ENCODE results near the gene TTLL12.

Gene TTLL12

DNA sequence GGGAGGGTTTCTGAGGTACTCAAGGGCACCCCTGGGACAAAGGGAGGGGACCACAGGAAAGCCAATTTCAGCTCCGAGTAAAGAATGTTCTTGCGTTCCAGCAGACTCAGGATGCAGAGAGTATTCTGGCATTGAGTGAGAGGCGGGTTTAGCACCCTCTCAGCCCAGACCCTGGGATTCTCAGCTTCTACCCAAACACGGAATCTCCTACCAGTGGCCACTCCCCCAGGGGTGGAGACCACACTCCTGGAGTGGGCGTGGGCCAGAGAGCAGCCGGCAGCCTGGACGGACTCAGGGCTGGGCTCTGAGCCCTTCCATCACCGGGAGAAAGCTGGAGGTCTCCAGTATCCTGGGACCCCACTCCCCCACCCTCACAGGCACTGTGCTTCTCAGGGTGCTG, 26.1 kb upstream of the TTLL12 start:
- no peak for DNase-seq

- no peak for DNase-seq
Observed at GRCh38 chr22:43212434-43212952, 25.6 kb upstream of the TTLL12 start.

GRCh38 chr22:43211941-43212433, 25.1 kb upstream of the TTLL12 start:
- no peak for DNase-seq

GRCh38 chr22:43210631-43211515, 23.9 kb upstream of the TTLL12 start:
- DNase-seq, result no peak

- DNase-seq, result no peak
Observed at GRCh38 chr22:43209971-43210370, 23.0 kb upstream of the TTLL12 start.

DNA sequence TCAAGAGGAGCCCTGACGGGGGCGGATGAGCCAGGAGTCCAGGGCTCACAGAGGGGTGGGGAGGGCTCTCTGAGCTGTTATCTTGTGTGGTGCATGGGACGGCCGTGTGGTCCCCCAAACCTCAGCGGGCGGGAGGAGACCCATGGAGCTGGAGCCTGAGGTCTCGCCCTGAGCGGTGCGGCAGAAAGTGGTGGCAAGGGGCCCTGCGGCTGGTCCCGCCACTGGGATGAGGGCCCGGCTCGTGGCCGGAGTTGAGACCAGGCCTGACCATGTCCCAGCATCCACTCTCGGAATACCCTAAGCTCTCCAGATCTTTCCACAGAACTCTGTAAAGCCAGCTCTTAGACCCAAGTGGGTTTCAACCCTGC, 22.6 kb upstream of the TTLL12 start:
- DNase-seq, result no peak

DNA sequence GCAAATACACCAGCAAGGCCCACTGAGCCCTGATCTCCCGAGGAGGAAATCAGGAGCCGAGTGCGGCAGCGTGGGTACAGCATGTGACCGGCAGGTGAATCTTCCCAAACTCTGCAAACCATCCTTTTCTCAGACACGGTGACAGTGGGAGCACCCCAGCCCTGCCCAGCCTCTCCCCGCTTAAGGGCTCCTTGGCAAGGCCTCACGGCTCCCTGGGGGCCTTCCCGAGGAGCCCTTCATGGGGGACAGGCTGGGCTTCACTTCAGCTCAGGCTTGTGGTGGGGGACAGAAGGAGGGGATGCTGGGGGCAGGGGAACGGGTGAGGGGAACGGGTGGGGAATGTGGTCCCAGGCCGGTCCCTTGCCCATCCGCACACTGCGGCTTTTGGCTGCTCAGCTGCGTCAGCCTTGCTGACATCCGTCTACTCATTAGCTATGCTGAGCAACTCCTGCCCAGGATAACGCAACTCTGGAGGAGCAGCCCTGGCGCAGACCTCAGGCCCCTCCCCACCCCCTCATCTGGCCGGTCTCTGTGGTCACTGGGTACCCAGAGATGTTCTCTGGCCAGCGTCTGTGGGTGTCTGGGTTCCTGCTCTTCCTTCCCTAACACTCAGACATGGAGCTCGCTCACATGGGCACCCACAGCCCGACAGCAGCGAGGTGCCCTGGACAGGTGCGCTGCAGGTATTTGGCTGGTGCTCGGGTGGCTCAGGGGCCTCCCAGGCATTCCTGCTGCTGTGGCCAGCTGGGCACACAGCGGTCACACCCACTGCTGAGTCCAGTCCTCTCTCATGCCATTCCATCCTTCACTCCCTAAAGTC, 22.0 kb upstream of the TTLL12 start:
- no peak for DNase-seq

DNA sequence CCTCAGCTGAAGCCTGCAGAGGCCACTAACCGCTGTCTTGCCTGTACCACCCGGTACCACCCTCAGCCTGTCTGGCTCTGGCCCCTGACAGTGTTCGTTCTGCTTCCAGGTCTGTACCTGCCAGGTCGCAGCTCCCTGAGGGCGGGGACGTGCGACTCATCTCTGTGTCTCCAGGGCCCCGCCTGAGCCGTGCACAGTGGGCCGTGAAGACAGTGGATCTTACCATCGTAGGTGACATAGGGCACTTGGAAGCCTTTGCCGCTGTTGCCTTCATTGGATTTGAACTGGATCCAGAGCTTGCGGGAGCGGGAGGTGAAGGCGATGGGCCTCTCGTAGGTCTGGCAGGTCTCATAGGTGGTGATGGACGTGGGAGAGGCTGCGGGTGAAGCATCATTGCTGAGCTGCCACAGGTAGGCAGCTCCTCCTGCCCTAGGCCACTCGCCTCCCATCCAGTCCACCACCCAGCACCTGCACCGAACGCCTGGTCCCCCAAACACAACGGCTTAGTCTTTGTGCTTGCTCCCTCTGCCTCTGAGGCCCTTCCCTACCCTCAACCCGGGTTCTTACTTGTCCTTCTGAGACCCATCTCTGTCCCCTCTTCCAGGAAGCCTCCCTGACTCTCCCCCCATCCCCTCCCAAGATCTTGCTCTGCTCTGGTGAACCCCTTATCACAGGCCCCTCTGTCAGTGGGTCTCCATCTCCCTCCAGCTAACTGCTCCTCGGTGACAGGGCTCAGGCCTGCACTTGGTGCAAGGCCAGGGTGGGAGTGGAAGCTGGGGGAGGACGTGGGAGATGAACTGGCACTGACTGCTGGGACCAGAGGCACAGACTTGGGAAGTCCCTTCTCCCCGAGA, 21.1 kb upstream of the TTLL12 start:
- no peak for DNase-seq

- DNase-seq, result no peak
Observed at GRCh38 chr22:43207386-43207785, 20.5 kb upstream of the TTLL12 start.

DNA sequence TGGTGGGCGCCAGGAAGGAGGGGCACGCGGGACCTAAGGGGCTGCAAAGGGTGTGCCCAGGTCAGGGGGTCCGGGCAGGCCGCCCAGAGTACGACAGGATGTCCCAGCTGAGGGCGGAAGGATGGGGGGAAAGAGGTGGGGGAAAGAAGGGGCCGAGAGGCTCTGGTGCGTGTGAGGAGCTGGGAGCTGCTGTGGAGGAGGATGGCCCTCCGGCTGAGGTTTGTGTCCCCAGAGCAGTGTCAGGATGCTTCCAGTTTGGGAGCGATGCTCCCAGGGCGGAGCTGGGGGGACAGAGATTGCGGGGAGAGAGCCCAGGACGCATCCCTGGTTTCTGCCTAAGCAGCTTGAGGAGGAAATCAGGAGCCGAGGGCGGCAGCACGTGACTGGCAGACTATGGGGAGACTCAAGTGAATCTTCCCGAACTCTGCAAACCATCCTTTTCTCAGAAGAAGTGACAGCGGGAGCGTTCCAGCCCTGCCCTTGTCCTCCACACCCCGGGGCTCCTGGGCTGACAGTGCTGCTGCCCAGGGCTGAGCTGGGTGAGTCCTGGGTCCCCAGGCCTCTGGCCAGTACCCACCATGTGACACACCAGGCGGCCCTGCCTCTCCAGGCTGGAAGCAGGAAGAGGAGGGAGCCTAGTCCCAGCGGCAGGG, 19.7 kb upstream of the TTLL12 start:
- DNase-seq, result no peak

DNA sequence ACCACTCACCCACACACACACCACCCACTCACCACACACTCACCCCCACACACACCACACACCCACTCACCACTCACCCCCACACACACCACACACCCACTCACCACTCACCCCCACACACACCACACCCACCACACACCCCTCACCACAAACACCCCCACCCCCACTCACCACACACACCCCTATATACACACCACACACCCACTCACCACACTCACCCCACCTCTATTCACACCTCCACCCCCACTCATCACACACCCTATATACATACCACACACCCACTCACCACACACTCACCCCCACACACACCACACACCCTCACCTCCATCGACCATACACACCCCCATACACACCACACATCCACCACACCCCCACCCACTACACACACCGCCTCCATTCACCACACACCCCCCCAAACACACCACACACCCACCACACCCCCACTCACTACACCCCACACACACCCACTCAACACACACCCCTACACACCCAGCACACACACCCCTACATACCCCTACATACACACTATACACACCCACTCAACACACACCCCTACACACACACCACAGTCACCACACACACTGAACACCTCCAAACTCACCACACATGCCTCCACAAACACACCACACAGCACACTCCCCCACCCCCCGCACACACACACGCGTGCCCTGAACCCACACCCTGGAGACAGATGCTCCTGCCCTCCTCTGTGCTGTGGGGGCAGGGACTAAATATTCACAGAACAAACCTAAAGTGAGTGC, 19.0 kb upstream of the TTLL12 start:
- DNase-seq, result no peak

DNA sequence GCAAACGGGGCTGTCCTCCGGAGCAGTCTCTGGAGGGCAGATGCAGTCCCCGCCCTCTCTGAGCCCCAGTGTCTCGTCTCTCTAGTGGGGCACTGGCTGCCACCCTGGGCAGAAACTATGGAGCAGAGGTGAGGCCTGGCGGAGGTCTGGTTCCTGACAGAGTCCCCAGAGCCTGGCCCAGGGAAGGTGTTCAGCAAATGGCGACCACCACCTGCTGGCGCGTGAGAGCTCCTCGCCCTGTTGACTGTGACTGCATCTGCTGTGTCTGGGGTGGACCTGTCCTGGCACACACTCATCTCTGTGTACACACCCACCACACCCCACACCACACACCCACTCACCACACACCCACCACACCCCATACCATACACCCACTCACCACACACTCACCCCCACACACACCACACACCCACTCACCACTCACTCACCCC, 18.3 kb upstream of the TTLL12 start:
- no peak for DNase-seq

DNA sequence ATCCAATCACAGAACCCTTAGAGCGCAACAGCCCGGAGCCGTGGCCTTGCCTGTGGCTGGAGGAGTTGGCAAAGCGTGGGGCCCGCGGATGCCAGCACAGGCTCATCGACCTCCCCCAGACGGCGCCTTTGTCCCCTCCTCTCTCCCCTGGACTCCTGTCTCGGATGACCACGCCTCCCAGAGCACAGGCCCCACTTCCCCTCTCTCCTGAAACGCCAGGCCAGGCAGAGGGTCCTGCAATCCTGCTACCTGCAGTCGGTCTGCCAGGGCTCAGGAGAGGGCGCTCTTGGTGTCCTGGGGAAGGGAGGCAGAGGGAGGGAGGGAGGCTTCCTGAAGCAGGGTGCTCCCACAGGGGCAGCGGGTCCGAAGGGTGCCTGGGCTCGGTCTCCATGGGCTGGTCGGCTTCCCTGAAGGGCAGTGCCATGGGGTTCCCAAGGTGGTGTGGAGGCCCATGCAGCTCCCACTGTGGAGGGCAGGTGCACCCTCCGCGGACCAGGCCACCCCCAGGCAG, 16.6 kb upstream of the TTLL12 start:
- DNase-seq, result no peak

DNA sequence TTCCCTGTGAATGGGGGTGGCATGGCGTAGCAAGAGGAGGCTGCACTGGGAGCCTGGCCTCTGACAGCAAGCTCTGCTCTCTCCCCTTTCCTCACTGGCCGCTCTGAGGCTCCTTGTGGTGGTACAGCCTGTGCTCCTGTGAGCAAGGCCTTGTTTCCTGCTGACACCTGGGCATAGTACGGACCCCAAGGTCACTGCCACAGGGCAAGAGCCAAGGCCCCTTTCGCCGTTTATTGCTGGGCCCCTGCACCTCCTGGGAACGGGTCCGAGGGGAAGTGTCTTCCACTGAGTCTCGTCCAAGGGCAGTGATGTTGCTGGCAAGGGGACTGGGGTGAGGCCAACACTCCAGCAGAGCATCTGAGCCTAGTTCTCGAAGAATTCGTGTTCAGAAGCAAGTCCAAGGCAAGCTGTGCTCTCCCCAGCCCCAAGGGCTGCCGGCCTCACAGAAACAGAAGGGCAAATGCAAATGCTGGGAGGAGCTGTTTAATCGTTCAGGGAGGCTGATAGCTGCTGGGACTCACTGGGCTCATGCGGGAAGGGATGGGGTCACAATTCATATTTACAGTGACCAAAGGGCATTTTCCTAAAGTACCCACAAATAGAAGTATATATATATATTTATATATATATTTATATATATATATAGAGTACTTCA, 15.9 kb upstream of the TTLL12 start:
- no peak for DNase-seq

- no peak for DNase-seq
Observed at GRCh38 chr22:43202326-43202725, 15.4 kb upstream of the TTLL12 start.

GRCh38 chr22:43201486-43202219, 14.7 kb upstream of the TTLL12 start:
- no peak for DNase-seq

DNA sequence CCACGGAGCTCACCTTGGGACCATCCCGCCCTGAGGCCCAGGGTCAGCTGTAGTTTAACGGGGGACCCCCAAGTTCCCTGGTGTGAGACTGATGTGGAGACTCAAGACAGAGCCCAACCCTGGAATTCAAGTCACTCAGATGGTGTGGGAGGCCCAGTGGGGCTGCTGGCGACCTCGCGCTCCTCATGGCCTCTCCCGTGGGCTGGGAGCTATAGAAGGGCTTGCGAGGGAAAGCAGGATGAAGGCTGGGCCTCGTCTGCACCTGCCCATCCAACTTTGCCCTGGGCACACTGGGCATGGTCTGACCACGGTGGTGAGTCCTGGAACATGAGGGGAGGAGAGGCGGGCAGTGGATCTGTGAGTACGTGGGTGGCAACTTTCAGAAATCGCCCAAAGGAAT, 13.6 kb upstream of the TTLL12 start:
- no peak for DNase-seq

DNA sequence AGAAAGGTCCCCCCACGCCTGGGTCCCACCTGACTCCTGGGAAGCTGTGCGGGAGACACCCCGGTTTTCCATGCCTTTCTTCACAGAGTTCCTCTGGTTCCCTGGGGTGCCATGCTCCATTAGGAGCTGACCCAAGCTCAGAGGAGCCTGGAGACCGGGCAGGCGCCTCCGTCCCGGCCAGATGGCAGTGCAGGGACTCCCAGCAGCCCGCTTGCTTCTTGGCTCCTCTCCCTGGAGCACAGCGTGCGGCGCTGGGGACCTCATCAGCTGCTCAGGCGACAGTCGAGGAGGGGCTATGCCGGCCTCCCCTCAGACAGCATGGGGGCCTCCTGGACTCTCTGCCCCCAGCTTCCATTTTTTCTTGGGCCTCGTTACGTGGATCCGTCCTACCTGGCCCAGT, 13.1 kb upstream of the TTLL12 start:
- no peak for DNase-seq

GRCh38 chr22:43199541-43199940, 12.6 kb upstream of the TTLL12 start:
- DNase-seq, result no peak

DNA sequence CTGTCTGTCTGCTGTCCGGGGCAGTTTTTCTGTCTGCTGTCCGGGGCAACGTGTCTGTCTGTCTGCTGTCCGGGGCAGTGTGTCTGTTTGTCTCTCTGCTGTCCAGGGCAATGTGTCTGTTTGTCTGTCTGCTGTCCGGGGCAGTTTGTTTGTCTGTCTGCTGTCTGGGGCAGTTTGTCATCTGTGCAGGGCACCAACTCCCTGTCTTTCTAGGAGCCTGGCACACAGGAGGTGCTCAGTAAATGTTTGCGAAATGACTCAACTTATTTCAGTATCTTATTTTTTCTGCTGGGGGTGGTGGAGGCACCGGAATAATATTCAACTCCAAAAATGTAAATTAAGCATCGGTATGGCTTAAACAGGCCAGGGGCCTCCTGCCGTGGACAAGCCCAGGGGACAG, 12.0 kb upstream of the TTLL12 start:
- DNase-seq, result no peak

Data from NCI-H187 (cell line).